Inferior parietal cortex (tissue), 1 donor: ENCODE data around the gene TMC6.
"Not testable (repeated sequence)": the region's sequence is repeated elsewhere in the genome, so short reads cannot be mapped to it uniquely, and the experiment has no call there.

Source experiments
- DNase-seq: peaks from one replicate; pipeline ENCODE4 v3.0.0-alpha.2; 2016; ENCODE audit errors: extremely low spot score

TMC6 gene

DNA sequence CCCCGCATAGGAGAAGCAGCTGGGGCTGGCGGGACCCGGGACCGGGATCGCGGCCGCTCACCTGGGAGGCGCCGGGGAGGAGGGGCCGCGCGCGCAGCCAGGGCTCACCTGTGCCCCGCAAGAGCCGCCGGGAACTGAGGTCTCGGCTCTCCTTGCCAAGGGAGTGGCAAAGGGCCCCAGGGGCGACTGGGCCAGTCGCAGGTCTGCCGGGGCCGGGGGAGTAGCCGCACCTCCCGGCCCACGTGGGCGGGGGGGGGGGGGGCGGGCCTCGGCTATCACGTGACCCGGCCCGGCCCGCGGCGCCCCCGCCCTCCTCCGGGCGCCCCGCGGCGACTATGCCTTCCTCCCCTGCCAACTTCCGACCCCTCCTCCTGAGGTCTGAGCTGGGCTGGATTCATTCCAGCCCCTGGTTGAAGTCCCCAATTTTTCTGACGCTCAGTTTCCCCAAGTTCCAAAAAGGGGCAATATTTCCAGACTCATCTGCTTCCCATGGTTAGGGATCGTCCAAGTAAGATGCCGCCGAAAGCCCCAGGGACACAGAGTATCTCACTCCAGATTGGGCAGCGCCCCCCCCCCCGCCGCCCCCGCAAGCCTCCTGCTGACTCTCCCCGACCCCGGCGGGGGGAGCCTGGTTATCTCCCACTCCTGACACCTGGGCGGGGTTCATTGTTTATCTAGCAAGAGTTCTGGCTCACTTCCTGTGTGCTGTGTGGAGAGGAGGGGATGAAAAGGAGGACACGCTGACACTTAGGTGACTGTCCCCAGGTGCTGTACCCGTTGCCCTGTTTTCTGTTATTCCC, at the start of gene TMC6:
Gene TMC6, minus strand, starts transcription at position 205 of the 800 bp plus-strand sequence. CDS start 1,923 bp downstream, outside the sequence.
- DNase-seq = no peak

DNA sequence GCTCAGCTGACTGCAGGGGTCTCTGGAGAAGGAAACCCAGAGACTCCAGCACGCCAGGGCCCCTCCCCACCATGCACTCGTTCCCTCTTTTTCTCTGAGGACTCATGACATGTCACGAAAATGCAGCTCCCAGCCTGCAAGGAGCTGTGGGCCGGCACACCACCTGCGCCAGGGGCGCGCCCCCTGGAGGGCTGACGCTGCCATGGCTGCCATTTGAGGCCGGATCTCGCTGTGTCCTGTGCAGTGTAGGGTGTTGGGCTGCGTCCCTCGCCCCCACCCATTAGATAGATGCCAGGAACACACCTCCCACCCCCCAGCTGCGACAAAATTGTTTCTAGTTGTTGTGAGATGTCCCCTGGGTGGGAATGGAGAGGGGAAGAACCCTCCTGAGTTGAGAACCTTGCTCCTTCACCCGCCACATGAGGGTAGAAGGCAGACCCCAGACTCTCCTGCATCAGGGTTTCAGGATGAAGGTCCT, 48.0 kb upstream of the TMC6 start:
- DNase-seq = peak; percentile 61

DNA sequence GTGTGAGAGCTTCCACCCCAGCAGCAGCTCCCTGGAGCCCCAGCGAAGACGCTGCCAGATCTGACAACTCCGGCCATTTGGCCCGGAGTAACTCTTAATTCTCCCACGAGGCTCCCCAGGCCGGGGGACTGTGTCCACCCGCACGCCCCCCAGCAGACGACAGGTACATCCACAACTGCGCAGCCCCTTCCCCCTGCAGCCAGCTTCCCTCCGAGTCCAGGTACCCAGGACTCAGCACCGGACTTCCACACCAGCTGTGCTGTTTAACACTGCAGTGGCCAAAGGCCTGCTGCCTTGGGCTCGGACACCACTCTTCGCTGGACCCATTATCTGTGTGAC, 47.1 kb upstream of the TMC6 start:
- no peak for DNase-seq

GRCh38 chr17:78174870-78175642, 46.5 kb upstream of the TMC6 start:
- DNase-seq = no peak

DNA sequence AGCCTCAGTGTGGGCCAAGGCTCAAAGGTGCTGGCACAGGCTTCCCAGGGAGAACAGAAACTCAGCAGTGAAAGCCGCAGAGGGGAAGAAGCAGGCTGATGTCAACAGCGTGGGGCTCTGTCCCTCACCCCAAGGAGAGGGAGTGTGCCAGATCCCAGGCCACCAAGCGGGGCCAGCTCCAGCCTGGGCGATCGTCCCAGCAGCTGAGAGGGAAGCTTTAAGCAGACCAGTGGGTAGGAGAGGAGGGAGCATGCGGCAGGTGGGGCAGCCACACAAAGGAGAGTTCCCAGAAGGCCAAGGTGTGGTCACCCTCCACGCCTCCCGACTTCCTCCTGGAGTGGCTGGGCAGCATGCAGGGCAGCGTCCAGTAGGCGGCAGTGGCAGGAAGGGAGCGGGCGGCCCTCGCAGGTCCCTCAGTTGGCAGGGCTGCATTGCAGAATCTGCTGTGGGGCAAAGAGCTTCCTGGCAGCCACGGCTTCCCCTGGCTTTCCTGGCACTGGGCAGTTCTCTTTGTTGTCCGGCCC, 45.9 kb upstream of the TMC6 start:
- peak; percentile 57 for DNase-seq

- no peak for DNase-seq
These were observed 44.7 kb upstream of the TMC6 start for GRCh38 chr17:78173097-78173715.

GRCh38 chr17:78172249-78173051, 43.9 kb upstream of the TMC6 start:
- DNase-seq = no peak

DNA sequence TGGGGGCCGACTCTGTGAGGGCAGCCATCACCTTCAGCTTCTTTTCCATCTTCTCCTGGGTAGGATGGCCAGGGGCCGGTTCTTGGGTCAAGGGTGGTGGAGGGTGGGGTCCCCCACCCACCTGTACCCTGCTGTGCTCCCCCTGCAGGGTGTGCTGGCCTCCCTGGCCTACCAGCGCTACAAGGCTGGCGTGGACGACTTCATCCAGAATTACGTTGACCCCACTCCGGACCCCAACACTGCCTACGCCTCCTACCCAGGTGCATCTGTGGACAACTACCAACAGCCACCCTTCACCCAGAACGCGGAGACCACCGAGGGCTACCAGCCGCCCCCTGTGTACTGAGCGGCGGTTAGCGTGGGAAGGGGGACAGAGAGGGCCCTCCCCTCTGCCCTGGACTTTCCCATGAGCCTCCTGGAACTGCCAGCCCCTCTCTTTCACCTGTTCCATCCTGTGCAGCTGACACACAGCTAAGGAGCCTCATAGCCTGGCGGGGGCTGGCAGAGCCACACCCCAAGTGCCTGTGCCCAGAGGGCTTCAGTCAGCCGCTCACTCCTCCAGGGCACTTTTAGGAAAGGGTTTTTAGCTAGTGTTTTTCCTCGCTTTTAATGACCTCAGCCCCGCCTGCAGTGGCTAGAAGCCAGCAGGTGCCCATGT, 43.2 kb upstream of the TMC6 start:
- DNase-seq = not testable (repeated sequence)

DNA sequence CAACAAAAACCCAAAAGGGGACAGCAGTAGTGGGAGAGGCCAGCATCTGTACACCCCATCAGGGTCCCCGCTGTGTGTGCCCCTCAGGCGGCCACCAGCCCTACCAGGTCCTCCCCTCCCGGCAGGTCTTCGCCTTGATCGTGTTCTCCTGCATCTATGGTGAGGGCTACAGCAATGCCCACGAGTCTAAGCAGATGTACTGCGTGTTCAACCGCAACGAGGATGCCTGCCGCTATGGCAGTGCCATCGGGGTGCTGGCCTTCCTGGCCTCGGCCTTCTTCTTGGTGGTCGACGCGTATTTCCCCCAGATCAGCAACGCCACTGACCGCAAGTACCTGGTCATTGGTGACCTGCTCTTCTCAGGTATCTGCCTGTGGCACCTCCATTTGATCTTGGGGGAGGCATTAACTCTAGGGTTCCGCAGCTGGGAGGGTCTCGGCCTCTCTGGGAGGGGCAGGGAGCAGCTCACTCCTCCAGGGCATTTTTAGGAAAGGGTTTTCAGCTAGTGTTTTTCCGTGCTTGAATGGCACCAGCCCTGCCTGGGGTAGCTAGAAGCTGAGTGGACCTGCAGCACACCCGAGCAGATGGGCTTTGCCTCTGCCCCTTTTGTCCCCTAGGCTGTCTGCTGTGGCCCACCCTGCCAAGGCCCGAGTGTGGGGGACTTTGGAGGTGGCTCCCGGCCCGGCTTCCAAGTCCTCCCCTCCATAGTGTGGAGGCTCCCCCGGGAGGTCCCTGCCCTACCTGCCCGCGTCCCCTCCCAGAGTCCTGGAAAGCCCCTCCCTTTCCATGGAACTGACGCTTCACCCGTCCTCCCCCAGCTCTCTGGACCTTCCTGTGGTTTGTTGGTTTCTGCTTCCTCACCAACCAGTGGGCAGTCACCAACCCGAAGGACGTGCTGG, 42.4 kb upstream of the TMC6 start:
- no peak for DNase-seq

DNA sequence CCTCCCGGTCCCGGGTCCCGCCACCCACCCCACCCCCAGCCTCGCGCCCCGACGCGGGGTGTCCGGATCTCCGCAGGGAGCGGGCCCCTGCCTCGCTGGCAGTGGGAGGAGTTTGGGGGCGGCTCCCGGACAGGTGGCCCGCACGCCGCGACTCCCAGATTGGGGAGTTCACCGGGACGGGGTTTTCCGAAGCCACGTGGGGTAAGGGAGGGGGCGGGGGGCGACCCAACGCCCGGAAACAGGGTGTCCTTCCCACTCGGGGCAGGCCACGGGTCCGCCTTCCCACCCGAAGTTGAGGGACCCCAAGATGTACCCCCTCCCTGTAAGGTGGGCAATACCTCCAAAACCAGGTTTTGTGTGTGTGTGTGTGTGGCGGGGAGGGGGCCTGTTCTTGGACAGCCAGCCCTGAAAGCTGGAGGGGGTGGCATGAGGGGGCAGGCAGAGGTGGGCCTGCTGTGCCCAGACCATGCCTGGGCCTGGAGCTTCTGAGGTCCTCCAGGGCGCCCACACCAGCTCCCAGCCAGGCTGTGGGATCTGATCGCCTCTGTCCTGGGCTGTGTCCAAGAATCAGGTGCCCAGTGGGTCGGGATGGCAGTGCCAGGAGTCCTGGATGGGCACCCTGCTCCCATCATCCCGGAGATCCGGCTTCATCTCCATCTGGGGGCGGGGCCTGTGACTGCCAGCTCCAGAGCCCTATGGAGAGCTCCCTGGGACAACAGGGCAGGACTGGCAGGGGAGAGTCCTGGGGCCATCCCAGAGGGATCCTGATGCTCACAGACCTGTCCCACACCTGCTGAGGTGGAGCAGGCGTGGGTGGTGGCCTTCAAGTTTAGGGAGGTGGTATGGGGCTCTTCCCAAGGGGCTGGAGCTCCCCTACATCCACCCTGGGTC, 40.6 kb upstream of the TMC6 start:
- DNase-seq = no peak

- peak; percentile 77 for DNase-seq
These were observed 39.8 kb upstream of the TMC6 start, which contains the start of gene SYNGR2 for GRCh38 chr17:78168242-78168902. Gene SYNGR2, plus strand, starts transcription at chr17:78168581. Its CDS starts 36 bp downstream, at chr17:78168617.

GRCh38 chr17:78166416-78166815, 37.9 kb upstream of the TMC6 start:
- no peak for DNase-seq

- DNase-seq = no peak
These were observed 36.4 kb upstream of the TMC6 start for GRCh38 chr17:78164748-78165607.

- DNase-seq = no peak
These were observed 35.6 kb upstream of the TMC6 start for GRCh38 chr17:78163881-78164747.

DNA sequence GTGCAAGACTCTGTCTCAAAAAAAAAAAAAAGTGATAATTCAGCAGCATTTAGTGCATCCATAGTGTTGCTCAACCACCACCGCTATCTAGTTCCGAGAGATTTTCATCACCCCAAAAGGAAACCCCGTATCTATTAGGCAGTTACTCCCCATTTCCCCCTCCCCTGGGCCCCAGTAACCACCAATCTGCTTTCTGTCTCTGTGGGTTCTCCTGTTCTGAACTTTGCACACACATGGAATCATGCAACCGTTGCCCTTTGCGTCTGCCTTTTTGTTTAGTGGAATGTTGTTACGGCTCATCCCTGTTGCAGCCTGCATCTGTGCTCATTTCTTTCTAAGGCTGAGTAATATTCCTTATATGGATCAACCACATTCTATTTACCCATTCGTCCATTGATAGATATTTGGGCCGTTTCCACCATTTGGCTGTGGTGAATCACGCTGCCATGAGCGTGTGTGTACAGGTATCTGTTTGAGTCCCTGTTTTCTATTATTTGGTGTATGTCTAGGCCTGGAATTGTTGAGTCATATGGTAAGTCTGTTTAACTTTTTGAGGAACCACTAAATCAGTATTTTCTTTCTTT, 31.1 kb upstream of the TMC6 start:
- no peak for DNase-seq
